Fibroblast of mammary gland (primary cell): ENCODE results near the gene HSPBAP1.

Experiments used
- DNase-seq: peaks from one replicate; pipeline ENCODE4 v3.0.0-alpha.2; 2010; ENCODE audit warnings: low read depth
- H3K4me3 ChIP-seq: 2 replicates; pipeline ENCODE4 v1.5.1; 2011; ENCODE audit warnings: low read depth, mild to moderate bottlenecking, low read length, moderate library complexity; ENCODE audit not compliant: control insufficient read depth
- TF ChIP-seq, protein P1 (sequence below): conservative IDR thresholded peaks from 2 replicates; pipeline ENCODE4 v1.5.1; 2011; ENCODE audit warnings: low read depth, low read length, inconsistent platforms; ENCODE audit not compliant: control insufficient read depth, insufficient read depth

Gene HSPBAP1

GRCh38 chr3:122705379-122705778, 88.3 kb downstream of the HSPBAP1 start:
- H3K4me3 ChIP-seq = no peak overlapping the region
- DNase-seq = no peak
- TF ChIP-seq, protein P1, sequence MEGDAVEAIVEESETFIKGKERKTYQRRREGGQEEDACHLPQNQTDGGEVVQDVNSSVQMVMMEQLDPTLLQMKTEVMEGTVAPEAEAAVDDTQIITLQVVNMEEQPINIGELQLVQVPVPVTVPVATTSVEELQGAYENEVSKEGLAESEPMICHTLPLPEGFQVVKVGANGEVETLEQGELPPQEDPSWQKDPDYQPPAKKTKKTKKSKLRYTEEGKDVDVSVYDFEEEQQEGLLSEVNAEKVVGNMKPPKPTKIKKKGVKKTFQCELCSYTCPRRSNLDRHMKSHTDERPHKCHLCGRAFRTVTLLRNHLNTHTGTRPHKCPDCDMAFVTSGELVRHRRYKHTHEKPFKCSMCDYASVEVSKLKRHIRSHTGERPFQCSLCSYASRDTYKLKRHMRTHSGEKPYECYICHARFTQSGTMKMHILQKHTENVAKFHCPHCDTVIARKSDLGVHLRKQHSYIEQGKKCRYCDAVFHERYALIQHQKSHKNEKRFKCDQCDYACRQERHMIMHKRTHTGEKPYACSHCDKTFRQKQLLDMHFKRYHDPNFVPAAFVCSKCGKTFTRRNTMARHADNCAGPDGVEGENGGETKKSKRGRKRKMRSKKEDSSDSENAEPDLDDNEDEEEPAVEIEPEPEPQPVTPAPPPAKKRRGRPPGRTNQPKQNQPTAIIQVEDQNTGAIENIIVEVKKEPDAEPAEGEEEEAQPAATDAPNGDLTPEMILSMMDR = no peak

DNA sequence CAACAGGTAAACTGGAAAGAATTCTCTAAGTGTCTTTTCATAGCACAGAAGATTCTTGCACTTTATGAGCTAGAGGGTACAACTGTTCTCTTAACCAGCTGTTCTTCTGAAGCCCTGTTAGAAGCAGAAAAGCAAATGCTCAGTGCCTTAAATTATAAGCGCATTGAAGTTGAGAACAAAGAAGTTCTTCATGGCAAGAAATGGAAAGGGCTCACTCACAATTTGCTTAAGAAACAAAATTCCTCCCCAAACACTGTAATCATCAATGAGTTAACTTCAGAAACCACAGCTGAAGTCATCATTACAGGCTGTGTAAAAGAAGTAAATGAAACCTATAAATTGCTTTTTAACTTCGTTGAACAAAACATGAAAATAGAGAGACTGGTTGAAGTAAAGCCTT, 93.4 kb downstream of the HSPBAP1 start:
- H3K4me3 ChIP-seq = no peak overlapping the region
- TF ChIP-seq, protein P1 = no peak
- DNase-seq = no peak

DNA sequence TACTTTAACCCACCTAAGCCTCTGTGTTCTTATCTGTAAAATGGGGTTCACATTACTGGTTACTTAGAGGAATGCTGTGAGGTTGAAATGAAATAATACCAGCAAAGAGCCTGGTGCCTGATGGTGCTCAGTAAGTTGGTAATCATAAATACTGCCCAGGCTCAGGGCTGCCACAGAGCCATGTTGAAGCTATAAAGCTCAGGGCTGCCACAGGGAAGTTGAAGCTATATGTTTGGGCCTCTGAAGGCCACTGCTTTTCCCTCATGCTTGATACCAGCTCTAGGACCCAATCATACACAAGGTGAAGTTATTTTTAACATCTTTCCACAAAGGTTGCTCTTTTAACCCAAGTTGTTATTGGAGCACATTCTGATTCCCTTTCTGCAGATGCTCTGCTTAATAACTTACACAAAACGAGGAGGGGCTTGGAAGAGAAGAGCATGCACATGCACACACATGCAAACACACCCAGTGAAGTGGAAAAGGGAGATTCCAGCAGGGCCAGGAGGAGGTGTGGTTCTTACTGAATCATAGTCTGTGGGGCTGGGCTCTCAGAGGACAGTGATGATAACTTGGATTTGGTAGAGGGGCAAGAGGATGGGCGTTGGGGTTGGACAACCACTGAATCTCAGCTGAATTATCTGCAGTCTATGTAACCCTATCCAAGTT, 95.5 kb downstream of the HSPBAP1 start:
- no peak for DNase-seq
- TF ChIP-seq, protein P1 = no peak
- no peak overlapping the region for H3K4me3 ChIP-seq

DNA sequence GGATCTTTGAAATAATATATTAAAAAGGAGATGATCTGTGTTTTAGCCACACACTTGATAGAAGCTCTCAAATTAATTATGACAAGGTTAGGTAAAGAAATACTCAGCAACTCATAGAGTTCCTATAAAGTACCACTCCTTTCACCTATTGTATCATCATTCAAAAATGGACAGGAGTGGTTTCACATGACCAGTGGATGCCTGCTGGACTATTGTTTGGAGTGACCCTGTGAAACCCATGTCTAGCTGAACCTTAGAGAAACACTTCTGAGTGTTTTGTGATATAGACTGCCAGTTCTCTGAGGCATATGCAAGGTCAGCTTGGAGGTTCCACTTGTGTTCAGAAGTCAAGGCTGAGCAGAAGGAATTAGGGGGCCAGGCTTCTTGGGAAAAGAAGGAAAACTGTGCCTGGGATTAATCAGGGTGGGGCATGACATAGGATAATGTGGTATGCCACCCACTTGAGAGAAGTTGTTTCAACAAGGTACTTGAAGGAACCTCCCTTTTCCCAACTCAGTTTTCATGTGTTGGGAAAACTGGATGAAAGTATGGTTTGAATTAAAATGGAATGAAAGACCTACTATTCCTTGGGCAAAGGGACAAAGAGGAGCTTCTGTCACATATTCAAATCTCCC, 97.6 kb downstream of the HSPBAP1 start:
- H3K4me3 ChIP-seq = no peak overlapping the region
- TF ChIP-seq, protein P1 = no peak
- no peak for DNase-seq

GRCh38 chr3:122694966-122695365, 98.7 kb downstream of the HSPBAP1 start:
- H3K4me3 ChIP-seq = no peak overlapping the region
- TF ChIP-seq, protein P1 = no peak
- no peak for DNase-seq

GRCh38 chr3:122692674-122693073, 101.0 kb downstream of the HSPBAP1 start:
- H3K4me3 ChIP-seq = no peak overlapping the region
- no peak for DNase-seq
- TF ChIP-seq, protein P1 = no peak

DNA sequence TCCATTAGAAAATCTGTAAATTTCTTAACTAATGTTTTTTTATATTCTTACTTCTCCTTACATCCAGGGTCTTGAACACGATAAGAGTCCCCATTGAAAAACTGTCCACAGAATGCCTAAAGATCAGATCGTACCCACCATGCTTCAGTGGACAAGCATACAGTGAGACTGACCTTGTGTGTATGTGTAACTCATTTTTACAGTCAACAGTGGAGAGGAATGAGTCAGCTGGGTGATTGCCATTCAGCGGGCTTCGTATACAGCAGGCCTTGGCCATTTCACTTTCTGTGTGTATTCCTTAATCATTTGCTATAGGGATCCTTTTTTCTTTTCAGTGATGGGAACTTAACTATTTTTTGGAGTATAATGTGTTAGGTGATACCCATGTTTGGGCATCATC, 102.4 kb downstream of the HSPBAP1 start:
- TF ChIP-seq, protein P1 = no peak
- peak; percentile 73 for DNase-seq
- H3K4me3 ChIP-seq = no peak overlapping the region
